ENCODE results near the gene FXR1. TPM values are rescaled to one million over a fixed set of nuclear protein-coding genes. Genes with fewer than 3 reads are reported as not detected.
A peak's percentile ranks its signal among the peaks of the same experiment; 100 is the strongest.
"Not testable (repeated sequence)": the region's sequence is repeated elsewhere in the genome, so short reads cannot be mapped to it uniquely, and the experiment has no call there.

Gene FXR1
- total and polyA plus RNA-seq, 5 donors, result 178 to 267 (median 239) TPM

DNA sequence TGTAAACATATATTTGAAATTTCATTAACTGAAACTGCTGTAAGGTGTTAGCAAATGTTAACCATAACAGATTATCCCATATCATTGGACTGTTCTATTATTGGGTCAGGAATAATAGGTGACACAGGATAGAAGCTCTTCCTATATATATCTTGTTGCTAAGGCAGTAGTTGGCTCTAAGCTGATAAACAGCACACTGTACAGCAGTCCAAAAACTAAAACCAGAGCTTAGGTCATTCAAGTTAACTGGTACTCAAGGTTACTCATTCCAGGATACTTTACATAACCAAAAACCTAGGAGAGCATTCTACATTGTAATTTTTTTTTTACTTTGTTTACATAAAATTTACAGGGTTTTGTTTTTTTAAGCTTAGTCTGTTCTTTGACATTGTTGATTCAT lies 68.1 kb downstream of the FXR1 start:
- Histone ChIP-seq H3K27ac (ENCODE audit: low read length) (no peak overlapping the region), H3K4me1 (ENCODE audit: control insufficient read depth, insufficient read depth, low read length) (no peaks in the 10 kb centered on the region), H3K4me3 (ENCODE audit: low read length) (no peak overlapping the region), H3K27me3 (ENCODE audit: control insufficient read depth, insufficient read depth) (no peaks in the 10 kb centered on the region), H3K9me3 (ENCODE audit: control insufficient read depth, low read length) (no peaks in the 10 kb centered on the region)
- intact Hi-C loops (cut with DNase I), result no loop called here
- peak; percentile 93 for ATAC-seq
- no peak for DNase-seq

DNA sequence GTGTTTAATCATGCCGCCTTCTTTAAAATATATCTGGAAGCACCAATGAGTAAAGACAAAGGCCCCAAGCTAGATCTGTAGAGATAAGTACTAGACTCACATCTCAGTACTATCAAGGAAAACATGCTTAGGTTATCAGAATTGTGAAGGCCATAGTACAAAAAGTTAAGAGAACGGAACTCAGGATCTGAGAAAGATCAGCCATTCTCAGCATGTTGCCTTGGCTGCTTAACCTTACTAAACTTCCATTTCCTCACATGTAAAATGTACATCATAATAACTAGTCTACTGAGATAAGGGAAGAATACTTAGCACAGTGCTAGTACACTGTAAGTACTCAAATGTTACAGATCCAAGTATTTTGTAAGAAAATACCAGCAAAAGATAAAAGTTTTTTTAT lies 69.4 kb downstream of the FXR1 start:
- no peak overlapping the region for H3K27ac ChIP-seq (ENCODE audit: low read length)
- 85% methylated on average over 2 of the region's 2 CpGs for WGBS
- intact Hi-C loops (cut with DNase I), result no loop called here
- no peak for ATAC-seq
- DNase-seq, result no peak
- no peak overlapping the region for H3K4me3 ChIP-seq (ENCODE audit: low read length)
- H3K27me3 ChIP-seq (ENCODE audit: control insufficient read depth, insufficient read depth), result no peaks in the 10 kb centered on the region
- no peaks in the 10 kb centered on the region for H3K9me3 ChIP-seq (ENCODE audit: control insufficient read depth, low read length)
- H3K4me1 ChIP-seq (ENCODE audit: control insufficient read depth, insufficient read depth, low read length), result no peaks in the 10 kb centered on the region

DNA sequence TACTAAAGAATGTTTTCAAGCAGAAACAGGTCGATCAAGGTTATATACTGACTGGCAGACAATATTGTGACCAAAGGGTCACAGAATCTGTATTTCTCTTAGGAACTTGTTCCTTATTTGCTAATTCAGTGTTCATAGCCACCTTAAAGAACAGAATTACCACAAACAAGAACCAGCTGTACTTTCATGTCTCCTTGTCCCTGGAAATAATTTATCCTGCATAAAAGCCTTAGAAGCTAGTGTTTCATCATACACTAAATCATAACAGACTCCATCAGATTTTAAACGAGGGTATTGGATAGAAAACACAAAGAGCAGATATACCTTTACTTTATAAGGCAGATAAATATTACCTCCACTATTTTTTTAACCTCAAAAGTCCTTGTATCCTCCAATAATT lies 70.7 kb downstream of the FXR1 start:
- no peaks in the 10 kb centered on the region for H3K9me3 ChIP-seq (ENCODE audit: control insufficient read depth, low read length)
- H3K4me3 ChIP-seq (ENCODE audit: low read length), result no peak overlapping the region
- no peak overlapping the region for H3K27ac ChIP-seq (ENCODE audit: low read length)
- intact Hi-C loops (cut with DNase I), result no loop called here
- WGBS, result 81% methylated on average over 2 of the region's 2 CpGs
- ATAC-seq (no peak), DNase-seq (no peak)
- no peaks in the 10 kb centered on the region for H3K27me3 ChIP-seq (ENCODE audit: control insufficient read depth, insufficient read depth)
- no peaks in the 10 kb centered on the region for H3K4me1 ChIP-seq (ENCODE audit: control insufficient read depth, insufficient read depth, low read length)

DNA sequence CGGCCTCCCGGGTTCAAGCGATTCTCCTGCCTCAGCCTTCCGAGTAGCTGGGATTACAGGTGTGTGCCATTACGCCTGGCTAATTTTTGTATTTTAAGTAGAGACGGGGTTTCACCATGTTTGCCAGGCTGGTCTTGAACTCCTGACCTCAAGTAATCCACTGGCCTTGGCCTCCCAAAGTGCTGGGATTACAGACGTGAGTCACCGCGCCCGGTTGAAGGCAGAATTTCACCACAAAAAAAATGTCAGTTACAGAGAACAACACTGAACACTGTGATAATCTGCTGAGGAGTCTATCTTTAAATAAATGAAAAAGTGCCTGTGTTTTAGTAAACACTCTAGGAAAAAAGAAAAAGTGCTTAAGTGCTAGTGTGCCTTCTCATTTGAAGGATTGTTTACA lies 73.9 kb downstream of the FXR1 start:
- H3K4me3 ChIP-seq (ENCODE audit: low read length); ATAC-seq; intact Hi-C loops (cut with DNase I); H3K27me3 ChIP-seq (ENCODE audit: control insufficient read depth, insufficient read depth); H3K9me3 ChIP-seq (ENCODE audit: control insufficient read depth, low read length); H3K27ac ChIP-seq (ENCODE audit: low read length); DNase-seq; H3K4me1 ChIP-seq (ENCODE audit: control insufficient read depth, insufficient read depth, low read length): not testable (repeated sequence)
- WGBS, result 93% methylated on average over 10 of the region's 10 CpGs

DNA sequence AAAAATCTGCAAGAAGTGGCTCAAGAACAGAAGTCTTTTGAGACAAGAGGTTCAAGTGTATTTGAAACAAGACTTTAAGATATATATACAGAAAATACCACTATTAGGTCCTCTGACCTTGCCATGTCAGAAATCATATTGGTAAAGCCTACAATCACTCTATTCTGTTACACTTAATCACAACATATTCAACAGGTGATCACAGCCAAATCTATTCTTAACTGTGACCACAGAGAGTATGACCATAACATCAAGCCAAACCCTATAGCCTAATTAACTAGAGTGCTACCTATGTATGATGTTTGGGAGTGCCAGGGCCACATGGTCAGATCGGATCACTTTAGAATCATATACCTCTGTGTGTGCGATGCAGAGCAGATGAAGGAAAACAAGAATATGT lies 74.9 kb downstream of the FXR1 start:
- Histone ChIP-seq H3K9me3 (ENCODE audit: control insufficient read depth, low read length) (no peaks in the 10 kb centered on the region), H3K27me3 (ENCODE audit: control insufficient read depth, insufficient read depth) (no peaks in the 10 kb centered on the region), H3K4me1 (ENCODE audit: control insufficient read depth, insufficient read depth, low read length) (no peaks in the 10 kb centered on the region), H3K4me3 (ENCODE audit: low read length) (no peak overlapping the region), H3K27ac (ENCODE audit: low read length) (no peak overlapping the region)
- 95% methylated on average over 2 of the region's 2 CpGs for WGBS
- no peak for DNase-seq
- intact Hi-C loops (cut with DNase I), result no loop called here
- no peak for ATAC-seq

DNA sequence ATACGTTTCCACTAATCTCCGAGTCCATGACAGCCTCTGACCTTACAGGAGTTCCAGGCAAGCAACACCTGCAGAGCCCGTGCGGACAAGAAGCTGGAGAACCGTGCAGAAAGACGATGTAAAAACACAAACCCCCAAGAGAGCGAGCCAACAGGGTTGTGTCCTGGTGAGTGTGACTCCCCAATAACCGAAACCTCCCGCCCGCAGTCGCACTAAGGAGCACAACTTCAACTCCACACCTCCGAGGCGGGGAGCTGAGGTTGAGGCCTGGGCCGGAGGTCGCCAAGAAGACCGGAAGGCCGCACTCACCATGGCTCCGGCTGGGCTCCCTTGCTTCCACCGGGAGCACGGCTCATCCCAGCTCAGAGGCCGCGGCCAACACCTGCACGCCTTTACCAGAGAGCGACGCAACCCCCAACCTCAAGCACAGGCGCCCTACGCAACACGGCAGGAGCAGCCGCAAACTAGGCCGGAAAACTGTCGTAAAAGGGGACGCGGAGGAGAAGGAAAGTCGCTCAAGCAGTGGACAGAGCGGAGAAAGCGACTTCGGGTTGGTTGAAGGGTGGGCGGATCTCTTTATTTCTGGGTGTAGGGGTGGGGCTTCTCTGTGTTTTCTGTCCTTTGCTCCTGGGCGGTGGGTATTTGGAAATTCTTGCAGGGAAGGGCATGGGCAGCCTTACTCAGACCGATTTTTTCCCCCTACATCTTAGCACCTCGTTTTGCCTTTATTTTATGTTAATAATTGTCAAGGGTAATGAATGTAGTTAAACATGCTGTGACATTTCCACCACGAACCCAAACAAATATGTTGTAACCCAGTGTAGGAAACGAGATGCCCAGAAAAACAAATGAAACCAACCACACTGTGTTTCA lies 77.1 kb downstream of the FXR1 start, which contains the start of gene DNAJC19:
TSS of gene DNAJC19 (minus strand) at position 446 of the 873 bp plus-strand sequence. CDS start at position 312, 134 bp downstream.
- DNase-seq (peak; percentile 90 to 95 (median 95)), ATAC-seq (peak; percentile 99)
- intact Hi-C loops (cut with DNase I), result no loop called here
- H3K27me3 ChIP-seq (ENCODE audit: control insufficient read depth, insufficient read depth), result no peaks in the 10 kb centered on the region
- no peaks in the 10 kb centered on the region for H3K4me1 ChIP-seq (ENCODE audit: control insufficient read depth, insufficient read depth, low read length)
- peak within 1 kb of the TSS; percentile 98 for H3K27ac ChIP-seq (ENCODE audit: low read length)
- H3K4me3 ChIP-seq (ENCODE audit: low read length), result peak within 1 kb of the TSS; percentile 96
- no peaks in the 10 kb centered on the region for H3K9me3 ChIP-seq (ENCODE audit: control insufficient read depth, low read length)
- under 1% methylated on average over 43 of the region's 43 CpGs for WGBS

DNA sequence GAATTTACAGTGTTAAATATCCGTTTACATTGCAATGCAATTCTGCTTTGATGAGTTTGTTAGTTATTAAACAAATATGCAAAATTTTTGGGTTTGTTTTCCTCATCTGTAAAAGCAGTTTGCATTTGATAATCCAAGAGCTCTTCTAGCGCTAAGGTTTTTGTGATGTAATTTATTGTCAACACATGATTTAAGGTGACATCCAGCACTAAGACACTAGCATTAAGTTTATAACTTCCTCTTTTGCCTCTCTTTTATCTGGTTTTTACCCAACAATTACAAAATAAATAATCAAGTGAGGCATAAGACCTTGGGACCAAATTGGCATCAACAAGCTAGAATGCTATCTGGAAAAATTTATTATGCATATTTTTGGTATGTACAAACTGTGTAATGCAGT lies 78.0 kb downstream of the FXR1 start:
- Histone ChIP-seq H3K4me1 (ENCODE audit: control insufficient read depth, insufficient read depth, low read length) (no peaks in the 10 kb centered on the region), H3K4me3 (ENCODE audit: low read length) (peak overlapping the region; percentile 96), H3K27me3 (ENCODE audit: control insufficient read depth, insufficient read depth) (no peaks in the 10 kb centered on the region), H3K27ac (ENCODE audit: low read length) (no peak overlapping the region), H3K9me3 (ENCODE audit: control insufficient read depth, low read length) (no peaks in the 10 kb centered on the region)
- intact Hi-C loops (cut with DNase I), result no loop called here
- WGBS, result 22% methylated on average over 2 of the region's 2 CpGs
- DNase-seq (no peak), ATAC-seq (no peak)

DNA sequence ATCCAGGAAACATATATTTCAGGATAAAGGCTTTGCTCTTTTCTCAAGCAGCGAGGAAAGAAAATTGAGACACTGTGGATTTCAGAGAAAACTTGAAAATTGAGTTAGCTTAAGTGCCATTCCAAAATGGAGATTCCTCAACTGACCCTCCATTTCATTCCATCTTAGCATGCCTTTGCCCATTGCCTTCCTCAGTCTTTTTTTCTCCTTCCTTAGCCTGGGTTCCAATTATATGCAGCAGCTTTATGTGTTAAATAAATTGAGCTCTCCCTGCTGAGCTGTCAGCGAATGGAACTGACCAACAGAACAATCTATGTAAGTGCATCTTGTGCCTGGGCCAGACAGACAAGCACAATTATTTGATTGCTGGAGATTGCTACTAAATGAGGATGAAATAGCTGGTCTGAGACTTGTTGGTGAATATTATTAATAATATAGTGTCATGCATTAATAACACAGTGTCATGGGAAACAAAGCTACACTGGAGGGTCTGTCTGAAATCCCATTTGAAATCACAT lies 84.0 kb downstream of the FXR1 start:
- H3K9me3 ChIP-seq (ENCODE audit: control insufficient read depth, low read length), result no peaks in the 10 kb centered on the region
- DNase-seq (no peak), ATAC-seq (no peak)
- no peak overlapping the region for H3K4me3 ChIP-seq (ENCODE audit: low read length)
- H3K4me1 ChIP-seq (ENCODE audit: control insufficient read depth, insufficient read depth, low read length), result no peaks in the 10 kb centered on the region
- WGBS, result 84% methylated on average over 2 of the region's 2 CpGs
- intact Hi-C loops (cut with DNase I), result no loop called here
- no peak overlapping the region for H3K27ac ChIP-seq (ENCODE audit: low read length)
- H3K27me3 ChIP-seq (ENCODE audit: control insufficient read depth, insufficient read depth), result no peaks in the 10 kb centered on the region

DNA sequence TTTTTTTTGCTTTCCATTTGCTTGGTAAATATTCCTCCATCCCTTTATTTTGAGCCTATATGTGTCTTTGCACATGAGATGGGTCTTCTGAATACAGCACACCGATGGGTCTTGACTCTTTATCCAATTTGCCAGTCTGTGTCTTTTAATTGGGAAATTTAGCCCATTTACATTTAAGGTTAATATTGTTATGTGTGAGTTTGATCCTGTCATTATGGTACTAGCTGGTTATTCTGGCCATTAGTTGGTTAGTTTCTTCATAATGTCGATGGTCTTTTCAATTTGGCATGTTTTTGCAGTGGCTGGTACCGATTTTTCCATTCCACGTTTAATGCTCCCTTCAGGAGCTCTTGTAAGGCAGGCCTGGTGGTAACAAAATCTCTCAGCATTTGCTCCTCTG lies 89.9 kb downstream of the FXR1 start:
- H3K4me1 ChIP-seq (ENCODE audit: control insufficient read depth, insufficient read depth, low read length); ATAC-seq; H3K4me3 ChIP-seq (ENCODE audit: low read length); intact Hi-C loops (cut with DNase I); H3K9me3 ChIP-seq (ENCODE audit: control insufficient read depth, low read length); H3K27ac ChIP-seq (ENCODE audit: low read length); DNase-seq; H3K27me3 ChIP-seq (ENCODE audit: control insufficient read depth, insufficient read depth): not testable (repeated sequence)
- WGBS, result 79% methylated on average over 4 of the region's 4 CpGs

DNA sequence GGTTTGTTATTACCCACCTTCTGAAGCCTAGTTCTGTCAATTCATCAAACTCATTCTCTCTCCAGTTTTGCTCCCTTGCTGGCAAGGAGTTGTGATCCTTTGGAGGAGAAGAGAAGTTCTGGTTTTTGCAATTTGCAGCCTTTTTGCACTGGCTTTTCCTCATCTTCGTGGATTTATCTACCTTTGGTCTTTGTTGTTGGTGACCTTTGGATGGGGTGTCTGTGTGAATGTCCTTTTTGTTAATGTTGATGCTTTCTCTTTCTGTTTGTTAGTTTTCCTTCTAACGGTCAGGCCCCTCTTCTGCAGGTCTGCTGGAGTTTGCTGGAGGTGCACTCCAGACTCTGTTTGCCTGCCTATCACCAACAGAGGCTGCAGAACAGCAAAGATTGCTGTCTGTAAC lies 91.0 kb downstream of the FXR1 start:
- WGBS, result 56% methylated on average over 2 of the region's 2 CpGs
- ATAC-seq; intact Hi-C loops (cut with DNase I); H3K27me3 ChIP-seq (ENCODE audit: control insufficient read depth, insufficient read depth); DNase-seq; H3K27ac ChIP-seq (ENCODE audit: low read length); H3K4me1 ChIP-seq (ENCODE audit: control insufficient read depth, insufficient read depth, low read length); H3K9me3 ChIP-seq (ENCODE audit: control insufficient read depth, low read length); H3K4me3 ChIP-seq (ENCODE audit: low read length): not testable (repeated sequence)

DNA sequence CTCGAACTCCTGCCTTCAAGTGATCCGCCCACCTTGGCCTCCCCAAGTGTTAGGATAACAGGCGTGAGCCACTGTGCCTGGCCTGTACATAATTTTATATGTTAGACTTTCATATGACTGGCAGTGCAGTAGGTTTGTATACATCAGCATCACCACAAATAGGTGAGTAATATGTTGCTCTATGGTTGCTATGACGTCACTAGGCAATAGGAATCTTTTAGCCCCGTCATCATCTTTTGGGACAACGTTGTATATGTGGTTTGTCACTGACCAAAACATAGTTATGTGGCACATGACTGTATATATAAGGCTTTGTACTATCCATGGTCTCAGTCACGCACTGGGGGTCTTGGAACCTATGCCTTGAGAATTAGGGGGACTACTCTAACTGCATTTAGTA lies 94.1 kb downstream of the FXR1 start:
- WGBS, result 83% methylated on average over 7 of the region's 7 CpGs
- no peak overlapping the region for H3K27ac ChIP-seq (ENCODE audit: low read length)
- no peak for ATAC-seq

More for the DNA sequence above, 94.1 kb downstream of the FXR1 start:
- H3K27me3 ChIP-seq (ENCODE audit: control insufficient read depth, insufficient read depth), result no peaks in the 10 kb centered on the region
- intact Hi-C loops (cut with DNase I), result no loop called here
- no peak for DNase-seq
- no peak overlapping the region for H3K4me3 ChIP-seq (ENCODE audit: low read length)
- no peaks in the 10 kb centered on the region for H3K4me1 ChIP-seq (ENCODE audit: control insufficient read depth, insufficient read depth, low read length)
- no peaks in the 10 kb centered on the region for H3K9me3 ChIP-seq (ENCODE audit: control insufficient read depth, low read length)

Data from right cardiac atrium (tissue), 5 donors.